SK-N-SH (cell line): Measurements from ENCODE around the gene AMFR. TPM values are rescaled to one million over a fixed set of nuclear protein-coding genes. Genes with fewer than 3 reads are reported as not detected.
A peak's percentile ranks its signal among the peaks of the same experiment; 100 is the strongest.

Experiments
- CTCF ChIA-PET: fragments of 300-600, 350-600 bp; formaldehyde crosslinking; extraction: SDS; loops from one replicate; lab custom pipeline; 2021; lab: Yijun Ruan, JAX
- POLR2A ChIA-PET: fragments of 350-600 bp; sonication (Branson Sonifier 250); formaldehyde crosslinking; extraction: SDS; loops from one replicate; lab custom pipeline; 2020; ENCODE audit warnings: antibody characterized with exemption, inconsistent platforms; lab: Yijun Ruan, JAX
- DNase-seq: peaks from one replicate; pipeline ENCODE4 v3.0.0; 2012
- H2AFZ ChIP-seq: fragments of 200-600 bp; sonication (generic); 2 replicates; pipeline ENCODE4 v1.8.1; 2016; ENCODE audit warnings: antibody characterized with exemption, mild to moderate bottlenecking, low read depth
- H3F3A ChIP-seq: fragments of 200-600 bp; sonication (generic); replicated peaks from 2 replicates; pipeline ENCODE3; 2016; ENCODE audit warnings: antibody characterized with exemption, mild to moderate bottlenecking; ENCODE audit not compliant: insufficient read depth
- H3K27ac ChIP-seq, 2 experiments: fragments of 200-500 bp in 1 of 2; fragments of 200-600 bp in 1 of 2; sonication (Bioruptor generic) in 1 of 2; sonication (generic), shearing (Covaris generic) in 1 of 2; 2 replicates each; pipeline versions ENCODE4 v1.5.1 to v1.6.1; 2014 to 2016; ENCODE audit warnings: low read depth in 2 of 2, inconsistent platforms in 1 of 2, low read length in 1 of 2, mild to moderate bottlenecking in 1 of 2, mixed read lengths in 1 of 2
- H3K27me3 ChIP-seq: fragments of 200-600 bp; sonication (generic), shearing (Covaris generic); 2 replicates; pipeline ENCODE4 v1.6.1; 2016; ENCODE audit warnings: mixed run types; ENCODE audit not compliant: insufficient read depth
- H3K36me3 ChIP-seq, 2 experiments: fragments of 200-500 bp in 1 of 2; fragments of 200-600 bp in 1 of 2; sonication (Bioruptor generic) in 1 of 2; sonication (generic) in 1 of 2; replicated peaks in 1 of 2; 2 replicates each; pipeline versions ENCODE3 to v1.5.1; 2014 to 2016; ENCODE audit warnings: low read length in 1 of 2, mild to moderate bottlenecking in 1 of 2; ENCODE audit not compliant: insufficient read depth in 2 of 2, control insufficient read depth in 1 of 2
- H3K4me1 ChIP-seq, 2 experiments: fragments of 200-500 bp in 1 of 2; fragments of 200-600 bp in 1 of 2; sonication (Bioruptor generic) in 1 of 2; sonication (generic), shearing (Covaris generic) in 1 of 2; 2 replicates each; pipeline versions ENCODE4 v1.5.1 to v1.6.1; 2014 to 2016; ENCODE audit warnings: low read depth in 1 of 2, low read length in 1 of 2, mixed run types in 1 of 2; ENCODE audit not compliant: insufficient read depth in 2 of 2, control insufficient read depth in 1 of 2
- H3K4me2 ChIP-seq: fragments of 200-600 bp; sonication (generic), shearing (Covaris generic); 2 replicates; pipeline ENCODE4 v1.6.1; 2017; ENCODE audit warnings: mixed run types
- H3K4me3 ChIP-seq, 2 experiments: fragments of 200-500 bp in 1 of 2; fragments of 200-600 bp in 1 of 2; sonication (Bioruptor generic) in 1 of 2; sonication (generic), shearing (Covaris generic) in 1 of 2; 2 replicates each; pipeline versions ENCODE4 v1.5.1 to v1.8.1; 2014 to 2016; ENCODE audit warnings: low read depth in 2 of 2, inconsistent platforms in 1 of 2, low read length in 1 of 2, mild to moderate bottlenecking in 1 of 2, mixed read lengths in 1 of 2, moderate library complexity in 1 of 2
- H3K79me2 ChIP-seq: fragments of 200-600 bp; sonication (generic); 2 replicates; pipeline ENCODE4 v1.8.1; 2017; ENCODE audit warnings: mild to moderate bottlenecking; ENCODE audit not compliant: insufficient read depth
- H3K9ac ChIP-seq: fragments of 200-600 bp; sonication (generic); 2 replicates; pipeline ENCODE4 v1.6.1; 2017; ENCODE audit warnings: mixed run types
- H3K9me2 ChIP-seq: fragments of 200-600 bp; sonication (generic); 2 replicates; pipeline ENCODE4 v1.6.1; 2017; ENCODE audit warnings: mixed run types
- H3K9me3 ChIP-seq: fragments of 200-600 bp; sonication (generic); 2 replicates; pipeline ENCODE4 v1.6.1; 2017; ENCODE audit warnings: mixed run types, mild to moderate bottlenecking, moderate library complexity
- H4K20me1 ChIP-seq: fragments of 200-600 bp; sonication (generic); 2 replicates; pipeline ENCODE4 v1.6.1; 2017; ENCODE audit warnings: mild to moderate bottlenecking, mixed run types; ENCODE audit not compliant: insufficient read depth
- ELF1 ChIP-seq: IDR thresholded peaks from 2 replicates; pipeline ENCODE4 v1.4.0; 2012
- EZH2phosphoT487 ChIP-seq: fragments of 200-600 bp; sonication (generic); IDR thresholded peaks from 2 replicates; pipeline ENCODE4 v1.6.1; 2017; ENCODE audit warnings: low read depth, mixed run types, mild to moderate bottlenecking, antibody characterized with exemption, moderate library complexity, borderline replicate concordance
- FOXJ3 ChIP-seq: sonication (generic); formaldehyde crosslinking; IDR thresholded peaks from 2 replicates; pipeline ENCODE4 v1.5.1; 2020; ENCODE audit warnings: mild to moderate bottlenecking, missing genetic modification reagents
- GABPA ChIP-seq: IDR thresholded peaks from 2 replicates; pipeline ENCODE4 v1.4.0; 2012; ENCODE audit warnings: low read depth, mild to moderate bottlenecking
- JUND ChIP-seq: IDR thresholded peaks from 2 replicates; pipeline ENCODE4 v1.4.0; 2012
- NFIC ChIP-seq: IDR thresholded peaks from 2 replicates; pipeline ENCODE4 v1.4.0; 2012; ENCODE audit warnings: borderline replicate concordance
- RXRA ChIP-seq: IDR thresholded peaks from 2 replicates; pipeline ENCODE4 v1.4.0; 2012; ENCODE audit warnings: low read depth, mild to moderate bottlenecking, borderline replicate concordance
- TAF1 ChIP-seq: IDR thresholded peaks from 2 replicates; pipeline ENCODE4 v1.6.1; 2012; ENCODE audit warnings: low read depth, mild to moderate bottlenecking, low read length, moderate library complexity, borderline replicate concordance
- TEAD4 ChIP-seq: IDR thresholded peaks from 2 replicates; pipeline ENCODE4 v1.4.0; 2012; ENCODE audit warnings: mild to moderate bottlenecking, borderline replicate concordance; ENCODE audit not compliant: insufficient read depth
- WGBS: methylation state at CpG from one replicate; pipeline ENCODE4 v1.1.6; 2017; ENCODE audit warnings: low lambda C conversion rate; 5-methylcytosine and 5-hydroxymethylcytosine counted together
- polyA plus RNA-seq, 3 experiments: library from polyadenylated mRNA; depleted of rRNA; stranded (reverse); fragments of >200 nt; gene quantifications; 2 replicates each; pipeline ENCODE4 v1.2.3, GENCODE V29; 2012
- TF ChIP-seq, protein P1 (sequence below): fragments of 150-350 bp; IDR thresholded peaks from 2 replicates; pipeline ENCODE4 v1.6.1; 2016; ENCODE audit warnings: mild to moderate bottlenecking, low read depth, low read length
- TF ChIP-seq, protein P2 (sequence below): IDR thresholded peaks from 2 replicates; pipeline ENCODE4 v1.4.0; 2012; ENCODE audit warnings: low read depth, borderline replicate concordance

Gene AMFR
- polyA plus RNA-seq, 1 of the 3 experiments (the other 2 are of a cell fraction), result 65.3 TPM

DNA sequence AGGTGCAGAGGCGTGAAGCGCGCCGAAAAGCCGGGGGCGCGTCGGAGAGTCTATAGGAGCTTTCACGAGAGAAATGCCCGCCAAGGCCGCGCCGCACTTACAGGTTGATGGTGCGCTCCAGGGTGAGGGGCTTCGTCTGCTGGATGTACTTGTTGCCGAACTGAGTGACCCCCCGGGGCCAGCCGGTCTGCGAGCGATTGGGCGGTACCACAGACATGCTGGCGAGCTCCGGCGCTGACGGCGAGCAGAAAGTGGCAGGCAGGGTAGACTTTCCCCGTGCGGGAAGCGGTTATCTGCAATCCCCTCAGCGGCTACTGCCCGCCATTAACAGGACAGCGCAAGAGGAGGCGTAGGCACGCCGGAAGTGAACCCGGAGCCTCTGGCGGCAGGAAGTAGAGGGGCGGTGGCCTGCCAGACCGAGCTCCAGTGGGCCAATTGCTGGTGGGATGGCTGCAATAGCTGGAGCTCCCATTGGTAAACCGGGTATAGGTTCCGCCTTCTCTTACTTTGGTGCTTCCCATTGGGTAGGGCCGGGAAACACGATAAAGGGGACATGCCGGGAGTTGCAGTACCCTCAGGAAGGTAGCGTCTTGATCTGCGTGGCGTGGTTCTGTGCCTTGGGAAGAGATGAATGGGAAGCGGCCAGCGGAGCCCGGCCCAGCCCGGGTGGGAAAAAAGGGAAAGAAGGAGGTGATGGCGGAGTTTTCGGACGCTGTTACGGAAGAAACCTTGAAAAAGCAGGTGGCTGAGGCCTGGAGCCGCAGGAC is 25.8 kb upstream of the AMFR start, which contains the start of the genes NUDT21 and OGFOD1 (continued):
- TF ChIP-seq, protein P1, sequence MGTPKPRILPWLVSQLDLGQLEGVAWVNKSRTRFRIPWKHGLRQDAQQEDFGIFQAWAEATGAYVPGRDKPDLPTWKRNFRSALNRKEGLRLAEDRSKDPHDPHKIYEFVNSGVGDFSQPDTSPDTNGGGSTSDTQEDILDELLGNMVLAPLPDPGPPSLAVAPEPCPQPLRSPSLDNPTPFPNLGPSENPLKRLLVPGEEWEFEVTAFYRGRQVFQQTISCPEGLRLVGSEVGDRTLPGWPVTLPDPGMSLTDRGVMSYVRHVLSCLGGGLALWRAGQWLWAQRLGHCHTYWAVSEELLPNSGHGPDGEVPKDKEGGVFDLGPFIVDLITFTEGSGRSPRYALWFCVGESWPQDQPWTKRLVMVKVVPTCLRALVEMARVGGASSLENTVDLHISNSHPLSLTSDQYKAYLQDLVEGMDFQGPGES, result peak; percentile 73
- TF ChIP-seq ELF1 (0 out of 2 replicates have a peak, but pooled peaks have one; percentile 49), GABPA (peak; percentile 97), TAF1 (peak; percentile 84), FOXJ3 (CRISPR knock-in tag) (no peak), RXRA (no peak), JUND (no peak)

DNA sequence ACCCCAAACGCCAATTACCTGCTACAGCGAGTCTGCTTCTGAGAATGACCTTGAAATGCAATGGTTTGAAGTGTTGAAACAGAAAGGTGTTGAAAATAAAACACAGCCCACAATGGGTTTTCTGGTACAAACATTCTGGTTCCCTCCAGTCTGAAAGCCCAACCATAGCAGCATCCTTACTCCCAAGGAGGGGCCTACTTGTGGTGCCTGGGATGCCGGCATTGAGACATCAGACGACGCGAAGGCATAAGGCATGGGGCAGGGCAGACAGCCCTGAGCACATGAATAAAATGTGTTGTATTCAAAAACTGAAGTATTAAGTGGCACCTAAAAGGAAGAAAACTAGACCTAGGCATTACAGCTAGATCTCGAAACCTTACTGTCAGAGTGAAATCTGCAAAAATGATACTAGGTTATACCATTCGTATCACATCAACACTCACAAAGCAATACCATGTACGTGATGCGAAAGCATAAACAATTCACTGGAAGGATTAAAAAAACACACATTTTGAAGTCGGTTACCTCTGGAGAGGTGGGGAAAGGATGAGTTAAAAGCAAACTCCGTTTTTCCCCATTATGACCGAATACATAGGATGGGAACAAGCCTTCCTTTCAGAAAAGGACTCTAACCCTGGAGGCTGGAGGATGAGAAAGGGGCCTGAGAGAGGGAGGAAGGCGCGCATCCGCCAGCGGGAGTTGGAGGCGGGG is 25.1 kb upstream of the AMFR start:
- Histone ChIP-seq H3F3A (no peaks in the 10 kb centered on the region), H3K79me2 (peaks cover 93% of the 10 kb centered on the region), H3K4me1 (peaks cover 22 to 27% of the 10 kb centered on the region in 2 experiments; a peak in 3 of 4 replicates)
- POLR2A ChIA-PET, result interaction anchor here (1.0 kb wide), 1 partner anchor 238 kb away, joined by 3 read pairs; no protein-coding TSS in a partner anchor
- TF ChIP-seq, protein P2, sequence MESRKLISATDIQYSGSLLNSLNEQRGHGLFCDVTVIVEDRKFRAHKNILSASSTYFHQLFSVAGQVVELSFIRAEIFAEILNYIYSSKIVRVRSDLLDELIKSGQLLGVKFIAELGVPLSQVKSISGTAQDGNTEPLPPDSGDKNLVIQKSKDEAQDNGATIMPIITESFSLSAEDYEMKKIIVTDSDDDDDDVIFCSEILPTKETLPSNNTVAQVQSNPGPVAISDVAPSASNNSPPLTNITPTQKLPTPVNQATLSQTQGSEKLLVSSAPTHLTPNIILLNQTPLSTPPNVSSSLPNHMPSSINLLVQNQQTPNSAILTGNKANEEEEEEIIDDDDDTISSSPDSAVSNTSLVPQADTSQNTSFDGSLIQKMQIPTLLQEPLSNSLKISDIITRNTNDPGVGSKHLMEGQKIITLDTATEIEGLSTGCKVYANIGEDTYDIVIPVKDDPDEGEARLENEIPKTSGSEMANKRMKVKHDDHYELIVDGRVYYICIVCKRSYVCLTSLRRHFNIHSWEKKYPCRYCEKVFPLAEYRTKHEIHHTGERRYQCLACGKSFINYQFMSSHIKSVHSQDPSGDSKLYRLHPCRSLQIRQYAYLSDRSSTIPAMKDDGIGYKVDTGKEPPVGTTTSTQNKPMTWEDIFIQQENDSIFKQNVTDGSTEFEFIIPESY, result no peak
- TF ChIP-seq EZH2phosphoT487, result no peak
- TF ChIP-seq NFIC, result no peak
- no peak for TF ChIP-seq TEAD4
- TF ChIP-seq FOXJ3 (CRISPR knock-in tag), result no peak
- TF ChIP-seq ELF1, result no peak
- TF ChIP-seq, all 33 proteins: peak for 0
- no peaks in the 10 kb centered on the region for H3K9me2 ChIP-seq
- no peaks in the 10 kb centered on the region for H3K9me3 ChIP-seq
- peak overlapping the region; percentile 93 to 97 for H3K4me3 ChIP-seq
- CTCF ChIA-PET, result interaction anchor here (0.6 to 1.4 kb wide), 3 partner anchors 11 to 105 kb away, joined by 3 to 4 read pairs (median 3); no protein-coding TSS in a partner anchor
- 5% methylated on average over 18 of the region's 18 CpGs for WGBS
- peak overlapping the region; percentile 78 for H2AFZ ChIP-seq
- peak overlapping the region; percentile 72 to 91 for H3K27ac ChIP-seq
- H3K9ac ChIP-seq, result peak overlapping the region; percentile 85
- peaks cover 43 to 45% of the 10 kb centered on the region in 2 experiments for H3K36me3 ChIP-seq
- DNase-seq, result peak; percentile 32
- no peaks in the 10 kb centered on the region for H3K27me3 ChIP-seq
- peaks cover 38% of the 10 kb centered on the region for H4K20me1 ChIP-seq
- peak overlapping the region; percentile 70 for H3K4me2 ChIP-seq
